Prostate gland (tissue), 2 donors: ENCODE measurements around the gene DGKQ. TPM values are rescaled to one million over a fixed set of nuclear protein-coding genes. Genes with fewer than 3 reads are reported as not detected.

ENCODE experiments used
- DNase-seq: peaks from one replicate; pipeline ENCODE4 v3.0.0-alpha.2; 2019; ENCODE audit warnings: low spot score
- H3K27ac ChIP-seq, 2 donors: fragments of 200-600 bp; sonication (generic); 2 replicates each; pipeline ENCODE4 v1.5.1; 2017 to 2019
- H3K27me3 ChIP-seq: fragments of 200-600 bp; sonication (generic); replicated peaks from 2 replicates; pipeline ENCODE4 v1.5.1; 2019; ENCODE audit not compliant: insufficient read depth
- H3K36me3 ChIP-seq, 2 donors: fragments of 200-600 bp; sonication (generic); 1 replicate in 1 of 2; 2 replicates in 1 of 2; pipeline versions ENCODE4 v1.5.1 to v1.8.1; 2017 to 2019
- H3K4me1 ChIP-seq: fragments of 200-600 bp; sonication (generic); replicated peaks from 2 replicates; pipeline ENCODE4 v1.5.1; 2019
- H3K4me3 ChIP-seq, 2 donors: fragments of 200-600 bp; sonication (generic); 2 replicates each; pipeline ENCODE4 v1.5.1; 2017 to 2019
- H3K9me3 ChIP-seq: fragments of 200-600 bp; sonication (generic); 2 replicates; pipeline ENCODE4 v1.5.1; 2017
- CTCF ChIP-seq, 4 experiments: fragments of 200-600 bp in 2 of 4; fragments of 450-650 bp in 2 of 4; sonication (generic) in 2 of 4; IDR thresholded peaks; 1 replicate in 3 of 4; 2 replicates in 1 of 4; pipeline ENCODE4 v1.5.1; 2016 to 2019; ENCODE audit warnings: antibody characterized with exemption in 4 of 4, mild to moderate bottlenecking in 2 of 4, moderate library complexity in 2 of 4
- POLR2A ChIP-seq: fragments of 450-650 bp; IDR thresholded peaks from one replicate; pipeline ENCODE4 v1.6.1; 2016; ENCODE audit warnings: antibody characterized with exemption, mild to moderate bottlenecking
- POLR2AphosphoS5 ChIP-seq: sonication (generic); formaldehyde crosslinking; IDR thresholded peaks from one replicate; pipeline ENCODE4 v1.6.1; 2017; ENCODE audit warnings: antibody characterized with exemption
- WGBS: methylation state at CpG from one replicate; pipeline ENCODE4 v1.1.5; 2018; 5-methylcytosine and 5-hydroxymethylcytosine counted together
- intact Hi-C: fragments of 100-400 bp; cut with DNase I; formaldehyde crosslinking; loops from one replicate; pipeline ENCODE4 v1.14.2; 2022
- total RNA-seq, 2 donors: library from RNA; depleted of rRNA; stranded (reverse); fragments of >200 nt; gene quantifications; one replicate each; pipeline ENCODE4 v1.1.0, GENCODE V29; 2016

The DGKQ gene
- total RNA-seq, 2 donors from 2014 or later = 10.4 to 17.1 TPM

GRCh38 chr4:995311-996026, 22.1 kb upstream of the DGKQ start:
- H3K4me1 ChIP-seq = peaks cover 12% of the 10 kb centered on the region
- WGBS = 92% methylated on average over 23 of the region's 23 CpGs
- H3K36me3 ChIP-seq = no peaks in the 10 kb centered on the region
- no peak overlapping the region for H3K4me3 ChIP-seq
- no peak for DNase-seq
- H3K27me3 ChIP-seq = peaks cover 4% of the 10 kb centered on the region
- intact Hi-C loops = no loop called here
- no peak overlapping the region for H3K27ac ChIP-seq
- no peaks in the 10 kb centered on the region for H3K9me3 ChIP-seq
- TF ChIP-seq CTCF (IDR thresholded peaks at IDR 0.05) = no peak

- intact Hi-C loops = no loop called here
- TF ChIP-seq CTCF (IDR thresholded peaks at IDR 0.05) (no peak), POLR2AphosphoS5 (no peak), POLR2A (no peak)
- no peak for DNase-seq
- 82% methylated on average over 37 of the region's 37 CpGs for WGBS
- no peaks in the 10 kb centered on the region for H3K27me3 ChIP-seq
- H3K4me3 ChIP-seq = no peak within 1 kb of the TSS
- peak within 1 kb of the TSS; percentile 17 to 70 for H3K27ac ChIP-seq
- H3K9me3 ChIP-seq = no peaks in the 10 kb centered on the region
- peaks cover 12% of the 10 kb centered on the region for H3K4me1 ChIP-seq
- no peaks in the 10 kb centered on the region for H3K36me3 ChIP-seq
These were observed 20.0 kb upstream of the DGKQ start, which contains the start of gene SLC26A1 for GRCh38 chr4:993111-994029. TSS of gene SLC26A1 (minus strand) at chr4:993404. CDS start at chr4:991703, 1,701 bp downstream.

- TF ChIP-seq POLR2AphosphoS5 (peak; percentile 41), POLR2A (no peak), CTCF (IDR thresholded peaks at IDR 0.05) (no peak)
- 55% methylated on average over 15 of the region's 25 CpGs for whole genome bisulfite sequencing
- Histone ChIP-seq H3K36me3 (no peaks in the 10 kb centered on the region), H3K27ac (peak overlapping the region; percentile 17 to 70), H3K27me3 (no peaks in the 10 kb centered on the region), H3K4me3 (no peak overlapping the region), H3K9me3 (no peaks in the 10 kb centered on the region), H3K4me1 (peaks cover 14% of the 10 kb centered on the region)
- DNase-seq = no peak
- intact Hi-C loops = no loop called here
These were observed 19.1 kb upstream of the DGKQ start for GRCh38 chr4:992297-993110.

- no peaks in the 10 kb centered on the region for H3K36me3 ChIP-seq
- no peak for DNase-seq
- H3K9me3 ChIP-seq = no peaks in the 10 kb centered on the region
- 95% methylated on average over 48 of the region's 50 CpGs for WGBS
- H3K27ac ChIP-seq = peak overlapping the region; percentile 17 to 70
- intact Hi-C loops = no loop called here
- TF ChIP-seq POLR2A (no peak), POLR2AphosphoS5 (no peak), CTCF (IDR thresholded peaks at IDR 0.05) (no peak)
- peaks cover 16% of the 10 kb centered on the region for H3K4me1 ChIP-seq
- H3K4me3 ChIP-seq = no peak overlapping the region
- H3K27me3 ChIP-seq = no peaks in the 10 kb centered on the region
These were observed 18.3 kb upstream of the DGKQ start for GRCh38 chr4:991451-992296.
